MM.1S (cell line): Measurements from ENCODE around the gene NEU1.
"Not testable (repeated sequence)": the region's sequence is repeated elsewhere in the genome, so short reads cannot be mapped to it uniquely, and the experiment has no call there.

ENCODE experiments used
- CTCF ChIP-seq: fragments of 300-600 bp; sonication (generic); IDR thresholded peaks from 2 replicates; pipeline ENCODE4 v1.5.1; 2016; ENCODE audit warnings: antibody characterized with exemption, low read length, mixed read lengths
- EZH2phosphoT487 ChIP-seq: fragments of 300-600 bp; sonication (generic); IDR thresholded peaks from 2 replicates; pipeline ENCODE4 v1.6.1; 2018; ENCODE audit warnings: antibody characterized with exemption, low read length

GRCh38 chr6:31823592-31824196 is 38.9 kb downstream of the NEU1 start:
- TF ChIP-seq CTCF, EZH2phosphoT487: not testable (repeated sequence)
